Osteoblast (primary cell): ENCODE results near the gene COL15A1. TPM values are rescaled to one million over a fixed set of nuclear protein-coding genes. Genes with fewer than 3 reads are reported as not detected.

Experiments
- DNase-seq: peaks from one replicate; pipeline ENCODE4 v3.0.0; 2011; ENCODE audit warnings: low spot score, mixed read lengths; ENCODE audit not compliant: insufficient read length; ENCODE audit errors: missing footprints
- H2AFZ ChIP-seq: 2 replicates; pipeline ENCODE4 v1.6.0; 2011; ENCODE audit warnings: mild to moderate bottlenecking, low read length
- H3K27ac ChIP-seq: 2 replicates; pipeline ENCODE4 v1.5.1; 2011; ENCODE audit warnings: mild to moderate bottlenecking, low read depth, low read length, moderate library complexity
- H3K27me3 ChIP-seq: 2 replicates; pipeline ENCODE4 v1.6.0; 2012; ENCODE audit warnings: mild to moderate bottlenecking, control low read depth, inconsistent platforms, low read length, moderate library complexity; ENCODE audit not compliant: insufficient read depth
- H3K36me3 ChIP-seq: 2 replicates; pipeline ENCODE4 v1.5.1; 2011; ENCODE audit warnings: mild to moderate bottlenecking, low read length, control low read depth, moderate library complexity; ENCODE audit not compliant: insufficient read depth
- H3K4me1 ChIP-seq: 2 replicates; pipeline ENCODE4 v1.5.1; 2011; ENCODE audit warnings: mild to moderate bottlenecking, low read length, control low read depth, moderate library complexity; ENCODE audit not compliant: insufficient read depth
- H3K4me2 ChIP-seq: 2 replicates; pipeline ENCODE4 v1.6.0; 2011; ENCODE audit warnings: mild to moderate bottlenecking, low read length; ENCODE audit not compliant: insufficient read depth
- H3K4me3 ChIP-seq: fragments of 200-600 bp; sonication (generic); 3 replicates; pipeline ENCODE4 v1.5.1; 2012; ENCODE audit warnings: mild to moderate bottlenecking, low read length, inconsistent platforms; ENCODE audit not compliant: insufficient read depth
- H3K79me2 ChIP-seq: 2 replicates; pipeline ENCODE4 v1.6.0; 2012; ENCODE audit warnings: mild to moderate bottlenecking, low read length, control low read depth, inconsistent platforms; ENCODE audit not compliant: insufficient read depth
- H3K9me3 ChIP-seq: 2 replicates; pipeline ENCODE4 v1.5.1; 2011; ENCODE audit warnings: low read depth, low read length, control low read depth
- H4K20me1 ChIP-seq: 2 replicates; pipeline ENCODE4 v1.6.0; 2012; ENCODE audit warnings: mild to moderate bottlenecking, low read length, control low read depth; ENCODE audit not compliant: insufficient read depth
- total RNA-seq: library from RNA; depleted of rRNA; stranded (reverse); fragments of >200 nt; gene quantifications from 2 replicates; pipeline ENCODE4 v1.2.3, GENCODE V29; 2012
- TF ChIP-seq, protein P1 (sequence below): IDR thresholded peaks from 2 replicates; pipeline ENCODE4 v1.5.1; 2011; ENCODE audit warnings: mild to moderate bottlenecking, low read depth, low read length, moderate library complexity; ENCODE audit errors: extremely low read depth

COL15A1 gene
- total RNA-seq, 1 donor, result 29.3 TPM

DNA sequence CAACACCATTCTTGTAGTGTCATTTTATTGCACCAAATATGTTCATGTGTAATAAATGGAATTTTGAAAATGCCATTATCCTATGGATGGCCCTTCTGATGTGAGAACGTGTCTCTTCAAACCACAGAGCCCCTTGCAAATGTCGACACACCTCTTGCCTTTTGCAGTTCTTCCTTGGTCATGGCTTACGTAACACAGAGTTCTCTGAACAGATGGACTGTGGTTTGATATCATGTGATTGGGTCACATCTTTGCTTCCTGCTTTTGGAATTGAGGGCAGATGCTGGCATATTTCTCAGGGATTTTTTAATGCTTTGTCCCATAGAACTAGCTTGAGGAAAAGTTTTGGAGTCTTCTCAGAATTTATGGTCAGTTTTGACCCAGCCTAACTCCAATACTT lies 165.8 kb downstream of the COL15A1 start:
- no peaks in the 10 kb centered on the region for H3K27me3 ChIP-seq
- H3K4me3 ChIP-seq, result no peak overlapping the region
- TF ChIP-seq, protein P1, sequence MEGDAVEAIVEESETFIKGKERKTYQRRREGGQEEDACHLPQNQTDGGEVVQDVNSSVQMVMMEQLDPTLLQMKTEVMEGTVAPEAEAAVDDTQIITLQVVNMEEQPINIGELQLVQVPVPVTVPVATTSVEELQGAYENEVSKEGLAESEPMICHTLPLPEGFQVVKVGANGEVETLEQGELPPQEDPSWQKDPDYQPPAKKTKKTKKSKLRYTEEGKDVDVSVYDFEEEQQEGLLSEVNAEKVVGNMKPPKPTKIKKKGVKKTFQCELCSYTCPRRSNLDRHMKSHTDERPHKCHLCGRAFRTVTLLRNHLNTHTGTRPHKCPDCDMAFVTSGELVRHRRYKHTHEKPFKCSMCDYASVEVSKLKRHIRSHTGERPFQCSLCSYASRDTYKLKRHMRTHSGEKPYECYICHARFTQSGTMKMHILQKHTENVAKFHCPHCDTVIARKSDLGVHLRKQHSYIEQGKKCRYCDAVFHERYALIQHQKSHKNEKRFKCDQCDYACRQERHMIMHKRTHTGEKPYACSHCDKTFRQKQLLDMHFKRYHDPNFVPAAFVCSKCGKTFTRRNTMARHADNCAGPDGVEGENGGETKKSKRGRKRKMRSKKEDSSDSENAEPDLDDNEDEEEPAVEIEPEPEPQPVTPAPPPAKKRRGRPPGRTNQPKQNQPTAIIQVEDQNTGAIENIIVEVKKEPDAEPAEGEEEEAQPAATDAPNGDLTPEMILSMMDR, result no peak
- no peak overlapping the region for H3K27ac ChIP-seq
- no peaks in the 10 kb centered on the region for H3K9me3 ChIP-seq
- DNase-seq, result no peak
- no peak overlapping the region for H3K4me2 ChIP-seq
- no peak overlapping the region for H2AFZ ChIP-seq
- H3K79me2 ChIP-seq, result peaks cover 87% of the 10 kb centered on the region
- H3K36me3 ChIP-seq, result no peaks in the 10 kb centered on the region
- H4K20me1 ChIP-seq, result peaks cover 80% of the 10 kb centered on the region
- peaks cover 33% of the 10 kb centered on the region for H3K4me1 ChIP-seq

DNA sequence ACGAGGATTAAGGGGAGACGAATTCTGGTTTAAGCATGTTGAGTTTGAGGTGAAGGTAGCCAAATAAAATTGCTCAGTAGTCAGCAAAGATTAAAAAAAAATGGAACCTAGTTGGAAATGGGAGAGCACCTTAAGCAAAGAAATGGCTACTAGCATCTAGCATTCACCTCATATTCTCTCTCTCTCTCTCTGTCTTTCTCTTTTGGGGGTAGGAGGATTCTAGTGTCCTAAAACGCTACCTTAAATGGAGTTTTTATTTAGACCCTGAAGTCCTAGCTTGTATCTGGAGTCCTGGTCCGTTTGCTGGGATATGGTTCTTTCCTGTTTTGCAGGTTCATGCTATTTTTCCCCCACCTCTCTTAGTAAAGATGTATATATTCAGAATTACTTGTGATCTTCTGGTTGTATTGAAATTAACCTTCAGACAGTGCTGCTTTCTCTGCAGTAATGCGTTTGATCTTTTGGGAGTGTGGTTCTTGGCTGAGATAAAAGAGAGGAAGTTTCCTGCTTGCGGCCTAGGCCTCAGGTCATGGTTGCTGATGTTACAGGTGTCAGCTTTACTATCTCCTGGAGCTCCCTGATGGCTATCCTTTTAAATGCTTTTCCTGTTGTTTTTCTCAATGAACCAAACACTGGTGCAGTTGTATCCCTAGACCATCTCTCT lies 169.2 kb downstream of the COL15A1 start:
- Histone ChIP-seq H3K36me3 (no peaks in the 10 kb centered on the region), H4K20me1 (peaks cover 79% of the 10 kb centered on the region), H3K4me2 (no peak overlapping the region), H3K4me3 (no peak overlapping the region), H3K9me3 (no peaks in the 10 kb centered on the region), H3K27me3 (no peaks in the 10 kb centered on the region), H3K4me1 (peaks cover 16% of the 10 kb centered on the region), H3K27ac (no peak overlapping the region), H2AFZ (no peak overlapping the region), H3K79me2 (peaks cover 94% of the 10 kb centered on the region)
- DNase-seq, result no peak
- TF ChIP-seq, protein P1, result no peak

DNA sequence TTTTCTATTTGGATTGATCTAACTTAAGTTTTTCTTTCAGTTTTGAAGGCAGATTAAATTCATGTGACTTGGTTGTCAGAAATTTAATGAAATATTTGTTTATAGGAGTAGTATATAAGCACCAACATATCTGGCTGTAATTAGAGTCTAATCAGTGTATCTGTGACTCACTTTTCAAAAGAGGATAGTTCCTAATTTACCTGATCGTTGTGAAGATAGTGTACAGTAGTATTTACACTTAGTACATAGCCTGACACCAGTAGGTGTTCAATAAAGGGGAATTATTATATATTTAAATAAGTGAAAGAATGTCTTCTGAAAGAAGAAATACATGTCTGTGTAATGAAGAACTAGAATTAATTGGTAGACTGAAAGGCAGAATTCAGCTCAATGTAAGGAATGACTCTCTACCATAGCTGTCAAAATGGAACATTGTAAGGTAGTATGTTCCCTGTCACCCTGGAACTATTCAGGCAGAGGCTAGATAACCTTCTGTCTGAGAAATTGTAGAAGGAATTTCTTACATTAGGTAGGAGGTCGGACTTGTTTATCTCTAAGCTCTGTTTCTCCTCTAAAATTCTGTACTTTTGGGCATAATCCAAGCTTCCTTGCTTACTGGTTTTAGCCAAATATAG lies 169.8 kb downstream of the COL15A1 start:
- no peak overlapping the region for H2AFZ ChIP-seq
- H3K36me3 ChIP-seq, result no peaks in the 10 kb centered on the region
- DNase-seq, result no peak
- H3K27me3 ChIP-seq, result no peaks in the 10 kb centered on the region
- no peak overlapping the region for H3K4me2 ChIP-seq
- H3K79me2 ChIP-seq, result peaks cover 92% of the 10 kb centered on the region
- peaks cover 12% of the 10 kb centered on the region for H3K4me1 ChIP-seq
- no peaks in the 10 kb centered on the region for H3K9me3 ChIP-seq
- no peak overlapping the region for H3K27ac ChIP-seq
- TF ChIP-seq, protein P1, result no peak
- H4K20me1 ChIP-seq, result peaks cover 78% of the 10 kb centered on the region
- H3K4me3 ChIP-seq, result no peak overlapping the region

DNA sequence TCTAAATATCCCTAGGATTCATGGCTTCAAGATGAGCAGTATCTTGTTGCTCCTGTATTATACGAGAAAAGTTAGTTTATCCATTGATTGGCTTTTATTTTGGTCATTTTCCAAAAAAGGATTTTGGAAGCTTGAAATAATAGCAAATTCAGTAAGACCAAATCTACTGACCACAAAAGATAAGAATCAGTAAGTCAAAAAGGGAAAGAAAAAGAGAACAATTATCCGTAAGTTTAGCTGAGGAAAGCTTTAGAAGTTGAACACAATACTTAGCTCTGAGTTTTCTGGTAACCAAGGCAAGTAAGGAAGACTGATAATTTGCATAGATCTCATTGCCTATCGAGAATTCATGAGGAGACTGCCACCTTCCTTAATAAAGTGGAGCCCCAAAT lies 170.3 kb downstream of the COL15A1 start:
- peaks cover 92% of the 10 kb centered on the region for H3K79me2 ChIP-seq
- H3K9me3 ChIP-seq, result no peaks in the 10 kb centered on the region
- no peaks in the 10 kb centered on the region for H3K27me3 ChIP-seq
- TF ChIP-seq, protein P1, result no peak
- no peak for DNase-seq
- H3K4me1 ChIP-seq, result peaks cover 12% of the 10 kb centered on the region
- peaks cover 79% of the 10 kb centered on the region for H4K20me1 ChIP-seq
- H2AFZ ChIP-seq, result no peak overlapping the region
- no peaks in the 10 kb centered on the region for H3K36me3 ChIP-seq
- H3K27ac ChIP-seq, result no peak overlapping the region
- H3K4me2 ChIP-seq, result no peak overlapping the region
- no peak overlapping the region for H3K4me3 ChIP-seq
